ENCODE data around the gene EGLN3.

DNA sequence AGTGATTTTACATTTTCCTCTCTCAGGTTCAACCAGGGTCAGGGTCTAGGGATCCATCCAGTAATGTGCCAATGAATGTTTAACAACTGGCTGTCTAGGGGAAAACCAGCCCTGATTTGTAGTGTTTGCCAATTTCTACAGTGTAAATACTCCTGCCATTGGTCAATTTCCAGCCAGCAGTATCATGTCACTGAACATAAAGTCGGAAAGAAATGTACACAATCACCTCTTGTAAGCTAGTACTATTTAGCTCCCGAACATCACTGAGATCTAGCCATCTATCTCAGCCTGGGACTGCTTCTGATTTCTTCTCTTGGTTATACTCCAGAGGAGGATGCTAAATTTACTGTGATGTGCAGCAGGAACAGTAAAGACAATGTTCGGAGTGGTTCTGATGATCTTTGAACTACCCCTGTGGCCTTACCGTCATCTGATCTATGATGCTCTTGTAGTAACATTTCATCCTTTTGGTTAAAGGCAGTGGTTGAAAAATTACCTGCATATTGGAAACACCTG is 36.7 kb upstream of the EGLN3 start:
- TF ChIP-seq POLR2A (IDR thresholded peaks at IDR 0.05; ENCODE audit: low read depth, low read length) (no peak), SPI1 (IDR thresholded peaks at IDR 0.05; ENCODE audit: low read depth, low read length) (no peak), POLR2AphosphoS5 (IDR thresholded peaks at IDR 0.05; ENCODE audit: low read depth, low read length) (no peak), TAF1 (IDR thresholded peaks at IDR 0.05; ENCODE audit: low read depth, low read length) (no peak), PAX5 (IDR thresholded peaks at IDR 0.05; ENCODE audit: insufficient read depth, low read length, severe bottlenecking) (no peak), POU2F2 (IDR thresholded peaks at IDR 0.05; ENCODE audit: low read depth, low read length) (no peak)
